WTC11 (cell line): ENCODE results near the gene UTP4. TPM values are rescaled to one million over a fixed set of nuclear protein-coding genes. Genes with fewer than 3 reads are reported as not detected.
A peak's percentile ranks its signal among the peaks of the same experiment; 100 is the strongest.

ENCODE experiments used
- ATAC-seq: fragments of 200-7000 bp; cut with Tn5 transposase; 2 replicates; pipeline ENCODE4 v1.10.0; 2021; ENCODE audit warnings: mild to moderate bottlenecking, moderate library complexity
- CTCF ChIA-PET: fragments of 300-600 bp; sonication (Branson Sonifier 250); formaldehyde crosslinking; loops from one replicate; lab custom pipeline; 2021; ENCODE audit warnings: antibody characterized with exemption; lab: Charles Lee
- POLR2A ChIA-PET: fragments of 350-600 bp; sonication (Branson Sonifier 250); formaldehyde crosslinking; loops from one replicate; lab custom pipeline; 2021; ENCODE audit warnings: antibody characterized with exemption; lab: Charles Lee
- DNase-seq: peaks from one replicate; pipeline ENCODE4 v3.0.0; 2021; ENCODE audit warnings: low spot score
- H3K27ac Mint-ChIP-seq: 2 replicates; pipeline ENCODE4 v1.8.0; 2021; ENCODE audit warnings: mixed read lengths
- H3K27me3 Mint-ChIP-seq: 2 replicates; pipeline ENCODE4 v1.8.0; 2021; ENCODE audit warnings: low read depth, mild to moderate bottlenecking, moderate library complexity, mixed read lengths
- H3K36me3 Mint-ChIP-seq: 2 replicates; pipeline ENCODE4 v1.8.0; 2021; ENCODE audit warnings: mixed read lengths
- H3K4me1 Mint-ChIP-seq: 2 replicates; pipeline ENCODE4 v1.8.0; 2022; ENCODE audit warnings: mixed read lengths
- H3K4me3 Mint-ChIP-seq: 2 replicates; pipeline ENCODE4 v1.8.0; 2021; ENCODE audit warnings: mild to moderate bottlenecking, moderate library complexity, mixed read lengths
- H3K9me3 Mint-ChIP-seq: 2 replicates; pipeline ENCODE4 v1.8.0; 2021; ENCODE audit warnings: mixed read lengths
- ETV6 ChIP-seq: sonication (generic); formaldehyde crosslinking; IDR thresholded peaks from 2 replicates; pipeline ENCODE4 v1.8.1; 2022; ENCODE audit warnings: mild to moderate bottlenecking, missing genetic modification reagents
- HMGXB4 ChIP-seq: sonication (generic); formaldehyde crosslinking; IDR thresholded peaks from 2 replicates; pipeline ENCODE4 v1.8.1; 2023; ENCODE audit warnings: mild to moderate bottlenecking, moderate library complexity, missing genetic modification reagents
- NFATC4 ChIP-seq: fragments of 250-450 bp; sonication (Bioruptor Pico); IDR thresholded peaks from 2 replicates; pipeline ENCODE4 v1.9.0; 2021; ENCODE audit warnings: mild to moderate bottlenecking
- NFE2L1 ChIP-seq: sonication (generic); formaldehyde crosslinking; IDR thresholded peaks from 2 replicates; pipeline ENCODE4 v1.8.1; 2023; ENCODE audit warnings: missing genetic modification reagents
- NR1H2 ChIP-seq: sonication (generic); formaldehyde crosslinking; IDR thresholded peaks from 2 replicates; pipeline ENCODE4 v1.9.0; 2021; ENCODE audit warnings: mild to moderate bottlenecking, moderate library complexity, missing genetic modification reagents
- PRRX2 ChIP-seq: fragments of 250-450 bp; sonication (Bioruptor Pico); IDR thresholded peaks from 2 replicates; pipeline ENCODE4 v1.8.0; 2021; ENCODE audit warnings: mild to moderate bottlenecking
- RELA ChIP-seq: sonication (generic); formaldehyde crosslinking; IDR thresholded peaks from 2 replicates; pipeline ENCODE4 v1.8.1; 2022; ENCODE audit warnings: missing genetic modification reagents, mild to moderate bottlenecking, borderline replicate concordance
- STAT6 ChIP-seq: sonication (generic); formaldehyde crosslinking; conservative IDR thresholded peaks from 2 replicates; pipeline ENCODE4 v1.8.1; 2023; ENCODE audit warnings: mild to moderate bottlenecking, low read depth, missing genetic modification reagents, moderate library complexity
- TEAD1 ChIP-seq: sonication (generic); formaldehyde crosslinking; IDR thresholded peaks from 2 replicates; pipeline ENCODE4 v1.8.0; 2022; ENCODE audit warnings: mild to moderate bottlenecking, missing genetic modification reagents
- ZNF121 ChIP-seq: sonication (generic); formaldehyde crosslinking; IDR thresholded peaks from 2 replicates; pipeline ENCODE4 v1.8.0; 2023; ENCODE audit warnings: missing genetic modification reagents
- ZNF263 ChIP-seq: sonication (generic); formaldehyde crosslinking; IDR thresholded peaks from 2 replicates; pipeline ENCODE4 v1.8.1; 2022; ENCODE audit warnings: low read depth, mild to moderate bottlenecking, moderate library complexity, missing genetic modification reagents
- total RNA-seq: library from RNA; stranded (reverse); gene quantifications from 3 replicates; pipeline ENCODE4 v1.2.3, GENCODE V29; 2021
- TF ChIP-seq, protein P1 (sequence below): sonication (generic); formaldehyde crosslinking; IDR thresholded peaks from 2 replicates; pipeline ENCODE4 v1.8.0; 2022; ENCODE audit warnings: mild to moderate bottlenecking, missing genetic modification reagents
- TF ChIP-seq, protein P2 (sequence below): sonication (generic); formaldehyde crosslinking; conservative IDR thresholded peaks from 2 replicates; pipeline ENCODE4 v1.8.1; 2022; ENCODE audit warnings: mild to moderate bottlenecking, missing genetic modification reagents
- TF ChIP-seq, protein P3 (sequence below): sonication (generic); formaldehyde crosslinking; IDR thresholded peaks from 2 replicates; pipeline ENCODE4 v1.8.0; 2023; ENCODE audit warnings: mild to moderate bottlenecking, missing genetic modification reagents
- TF ChIP-seq, protein P4 (sequence below): fragments of 250-450 bp; sonication (Bioruptor Pico); IDR thresholded peaks from 2 replicates; pipeline ENCODE4 v1.9.0; 2021; ENCODE audit warnings: moderate library complexity, mild to moderate bottlenecking, inconsistent platforms, borderline replicate concordance
- TF ChIP-seq, protein P5 (sequence below): sonication (generic); formaldehyde crosslinking; IDR thresholded peaks from 2 replicates; pipeline ENCODE4 v1.8.1; 2022; ENCODE audit warnings: missing genetic modification reagents, borderline replicate concordance
- TF ChIP-seq, protein P6 (sequence below): sonication (generic); formaldehyde crosslinking; IDR thresholded peaks from 2 replicates; pipeline ENCODE4 v1.8.1; 2023; ENCODE audit warnings: mild to moderate bottlenecking, missing genetic modification reagents

UTP4 gene
- total RNA-seq, 1 experiment from 2014 or later: 85.7 TPM

DNA sequence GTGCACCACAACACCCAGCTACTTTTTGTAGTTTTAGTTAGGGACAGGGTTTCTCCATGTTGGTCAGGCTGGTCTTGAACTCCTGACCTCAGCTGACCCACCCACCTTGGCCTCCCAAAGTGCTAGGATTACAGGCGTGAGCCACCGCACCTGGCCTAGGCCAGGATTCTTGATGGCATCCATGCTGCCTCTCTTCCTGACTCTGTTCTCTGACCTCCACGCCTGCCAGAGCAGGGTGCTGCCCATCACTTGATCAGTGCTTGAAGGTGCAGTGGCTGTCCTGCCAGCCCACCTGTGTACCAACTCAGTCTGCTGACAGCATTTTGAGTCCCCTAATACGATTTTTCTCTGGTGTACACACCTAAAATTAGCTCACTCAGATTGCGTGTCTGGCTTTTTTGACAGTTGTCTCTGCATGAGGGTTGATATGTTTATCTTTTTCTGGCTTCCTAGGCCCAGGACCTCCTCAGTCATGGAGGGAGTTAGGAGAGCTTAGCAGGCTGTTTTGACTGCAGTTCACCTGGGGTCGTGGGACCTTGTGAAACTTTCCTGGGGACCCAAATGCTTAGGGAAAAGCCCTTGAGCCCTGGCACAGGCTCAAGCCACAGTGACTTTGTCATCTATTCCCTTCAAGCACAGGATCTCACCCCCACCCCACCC, 21.1 kb upstream of the UTP4 start:
- TF ChIP-seq ZNF263: no peak
- TF ChIP-seq PRRX2 (CRISPR knock-in tag): no peak
- TF ChIP-seq ETV6 (CRISPR knock-in tag): no peak
- no peak for TF ChIP-seq STAT6 (CRISPR knock-in tag)
- no peak for TF ChIP-seq NFE2L1
- TF ChIP-seq, protein P1, sequence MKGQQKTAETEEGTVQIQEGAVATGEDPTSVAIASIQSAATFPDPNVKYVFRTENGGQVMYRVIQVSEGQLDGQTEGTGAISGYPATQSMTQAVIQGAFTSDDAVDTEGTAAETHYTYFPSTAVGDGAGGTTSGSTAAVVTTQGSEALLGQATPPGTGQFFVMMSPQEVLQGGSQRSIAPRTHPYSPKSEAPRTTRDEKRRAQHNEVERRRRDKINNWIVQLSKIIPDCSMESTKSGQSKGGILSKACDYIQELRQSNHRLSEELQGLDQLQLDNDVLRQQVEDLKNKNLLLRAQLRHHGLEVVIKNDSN (CRISPR knock-in tag): no peak
- ChIA-PET POLR2A (no interaction called here), CTCF (interaction anchor here (0.5 to 3.4 kb wide), 10 partner anchors 12 to 210 kb away, joined by 3 to 49 read pairs (median 4); no protein-coding TSS in a partner anchor)
- no peaks in the 10 kb centered on the region for H3K27me3 Mint-ChIP-seq
- H3K9me3 Mint-ChIP-seq: no peaks in the 10 kb centered on the region
- peak overlapping the region; percentile 77 for H3K27ac Mint-ChIP-seq
- peaks cover 42% of the 10 kb centered on the region for H3K4me1 Mint-ChIP-seq
- ATAC-seq: no peak
- H3K36me3 Mint-ChIP-seq: peaks cover 66% of the 10 kb centered on the region
- no peak overlapping the region for H3K4me3 Mint-ChIP-seq
- no peak for DNase-seq

DNA sequence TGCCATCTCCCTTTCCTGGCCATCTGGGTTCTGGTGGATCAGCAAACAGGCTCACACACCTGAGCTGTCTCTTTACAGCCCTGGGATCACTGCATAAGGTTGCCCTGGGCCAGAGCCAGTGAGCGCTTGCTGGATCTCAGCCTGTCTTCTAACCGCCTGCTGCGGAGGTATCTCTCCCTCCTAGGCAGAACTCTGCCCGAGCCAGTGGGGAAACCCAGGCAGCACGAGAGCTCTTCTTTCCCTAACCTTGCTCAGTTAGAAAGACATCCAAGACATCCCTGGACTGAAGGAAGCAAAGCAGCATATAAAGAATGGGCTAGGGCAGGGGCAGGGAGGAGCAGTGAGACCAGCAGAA, 20.6 kb upstream of the UTP4 start:
- no peaks in the 10 kb centered on the region for H3K9me3 Mint-ChIP-seq
- peaks cover 42% of the 10 kb centered on the region for H3K4me1 Mint-ChIP-seq
- peak overlapping the region; percentile 77 for H3K27ac Mint-ChIP-seq
- no peak for ATAC-seq
- H3K4me3 Mint-ChIP-seq: no peak overlapping the region
- ChIA-PET POLR2A (interaction anchor here (0.9 kb wide), 1 partner anchor 13 kb away, joined by 3 read pairs; no protein-coding TSS in a partner anchor), CTCF (interaction anchor here (0.6 to 3.4 kb wide), 8 partner anchors 11 to 210 kb away, joined by 3 to 49 read pairs (median 4); no protein-coding TSS in a partner anchor)
- H3K36me3 Mint-ChIP-seq: peaks cover 71% of the 10 kb centered on the region
- H3K27me3 Mint-ChIP-seq: no peaks in the 10 kb centered on the region
- no peak for DNase-seq
- TF ChIP-seq, protein P2, sequence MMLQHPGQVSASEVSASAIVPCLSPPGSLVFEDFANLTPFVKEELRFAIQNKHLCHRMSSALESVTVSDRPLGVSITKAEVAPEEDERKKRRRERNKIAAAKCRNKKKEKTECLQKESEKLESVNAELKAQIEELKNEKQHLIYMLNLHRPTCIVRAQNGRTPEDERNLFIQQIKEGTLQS (CRISPR knock-in tag): no peak
- TF ChIP-seq, protein P3, sequence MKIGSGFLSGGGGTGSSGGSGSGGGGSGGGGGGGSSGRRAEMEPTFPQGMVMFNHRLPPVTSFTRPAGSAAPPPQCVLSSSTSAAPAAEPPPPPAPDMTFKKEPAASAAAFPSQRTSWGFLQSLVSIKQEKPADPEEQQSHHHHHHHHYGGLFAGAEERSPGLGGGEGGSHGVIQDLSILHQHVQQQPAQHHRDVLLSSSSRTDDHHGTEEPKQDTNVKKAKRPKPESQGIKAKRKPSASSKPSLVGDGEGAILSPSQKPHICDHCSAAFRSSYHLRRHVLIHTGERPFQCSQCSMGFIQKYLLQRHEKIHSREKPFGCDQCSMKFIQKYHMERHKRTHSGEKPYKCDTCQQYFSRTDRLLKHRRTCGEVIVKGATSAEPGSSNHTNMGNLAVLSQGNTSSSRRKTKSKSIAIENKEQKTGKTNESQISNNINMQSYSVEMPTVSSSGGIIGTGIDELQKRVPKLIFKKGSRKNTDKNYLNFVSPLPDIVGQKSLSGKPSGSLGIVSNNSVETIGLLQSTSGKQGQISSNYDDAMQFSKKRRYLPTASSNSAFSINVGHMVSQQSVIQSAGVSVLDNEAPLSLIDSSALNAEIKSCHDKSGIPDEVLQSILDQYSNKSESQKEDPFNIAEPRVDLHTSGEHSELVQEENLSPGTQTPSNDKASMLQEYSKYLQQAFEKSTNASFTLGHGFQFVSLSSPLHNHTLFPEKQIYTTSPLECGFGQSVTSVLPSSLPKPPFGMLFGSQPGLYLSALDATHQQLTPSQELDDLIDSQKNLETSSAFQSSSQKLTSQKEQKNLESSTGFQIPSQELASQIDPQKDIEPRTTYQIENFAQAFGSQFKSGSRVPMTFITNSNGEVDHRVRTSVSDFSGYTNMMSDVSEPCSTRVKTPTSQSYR (CRISPR knock-in tag): no peak
- TF ChIP-seq, protein P4, sequence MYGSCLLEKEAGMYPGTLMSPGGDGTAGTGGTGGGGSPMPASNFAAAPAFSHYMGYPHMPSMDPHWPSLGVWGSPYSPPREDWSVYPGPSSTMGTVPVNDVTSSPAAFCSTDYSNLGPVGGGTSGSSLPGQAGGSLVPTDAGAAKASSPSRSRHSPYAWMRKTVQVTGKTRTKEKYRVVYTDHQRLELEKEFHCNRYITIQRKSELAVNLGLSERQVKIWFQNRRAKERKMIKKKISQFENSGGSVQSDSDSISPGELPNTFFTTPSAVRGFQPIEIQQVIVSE (CRISPR knock-in tag): no peak
- TF ChIP-seq, protein P5, sequence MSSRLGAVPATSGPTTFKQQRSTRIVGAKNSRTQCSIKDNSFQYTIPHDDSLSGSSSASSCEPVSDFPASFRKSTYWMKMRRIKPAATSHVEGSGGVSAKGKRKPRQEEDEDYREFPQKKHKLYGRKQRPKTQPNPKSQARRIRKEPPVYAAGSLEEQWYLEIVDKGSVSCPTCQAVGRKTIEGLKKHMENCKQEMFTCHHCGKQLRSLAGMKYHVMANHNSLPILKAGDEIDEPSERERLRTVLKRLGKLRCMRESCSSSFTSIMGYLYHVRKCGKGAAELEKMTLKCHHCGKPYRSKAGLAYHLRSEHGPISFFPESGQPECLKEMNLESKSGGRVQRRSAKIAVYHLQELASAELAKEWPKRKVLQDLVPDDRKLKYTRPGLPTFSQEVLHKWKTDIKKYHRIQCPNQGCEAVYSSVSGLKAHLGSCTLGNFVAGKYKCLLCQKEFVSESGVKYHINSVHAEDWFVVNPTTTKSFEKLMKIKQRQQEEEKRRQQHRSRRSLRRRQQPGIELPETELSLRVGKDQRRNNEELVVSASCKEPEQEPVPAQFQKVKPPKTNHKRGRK: no peak
- TF ChIP-seq, protein P1 (CRISPR knock-in tag): no peak
- TF ChIP-seq RELA (CRISPR knock-in tag): no peak
- TF ChIP-seq NFATC4 (CRISPR knock-in tag): no peak
- no peak for TF ChIP-seq ZNF121
- TF ChIP-seq HMGXB4 (CRISPR knock-in tag): no peak
- TF ChIP-seq, protein P6, sequence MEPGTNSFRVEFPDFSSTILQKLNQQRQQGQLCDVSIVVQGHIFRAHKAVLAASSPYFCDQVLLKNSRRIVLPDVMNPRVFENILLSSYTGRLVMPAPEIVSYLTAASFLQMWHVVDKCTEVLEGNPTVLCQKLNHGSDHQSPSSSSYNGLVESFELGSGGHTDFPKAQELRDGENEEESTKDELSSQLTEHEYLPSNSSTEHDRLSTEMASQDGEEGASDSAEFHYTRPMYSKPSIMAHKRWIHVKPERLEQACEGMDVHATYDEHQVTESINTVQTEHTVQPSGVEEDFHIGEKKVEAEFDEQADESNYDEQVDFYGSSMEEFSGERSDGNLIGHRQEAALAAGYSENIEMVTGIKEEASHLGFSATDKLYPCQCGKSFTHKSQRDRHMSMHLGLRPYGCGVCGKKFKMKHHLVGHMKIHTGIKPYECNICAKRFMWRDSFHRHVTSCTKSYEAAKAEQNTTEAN (CRISPR knock-in tag): no peak
- no peak for TF ChIP-seq NR1H2
- TF ChIP-seq TEAD1 (CRISPR knock-in tag): no peak
- TF ChIP-seq STAT6 (CRISPR knock-in tag): no peak
